Body of pancreas (tissue), 4 donors: ENCODE measurements around the gene CMTM3.

ENCODE experiments used
- POLR2A ChIP-seq, 3 donors: fragments of 450-650 bp; IDR thresholded peaks; one replicate each; pipeline ENCODE4 v1.6.1; 2016; ENCODE audit warnings: antibody characterized with exemption in 3 of 3, mild to moderate bottlenecking in 2 of 3
- TF ChIP-seq, protein P1 (sequence below), 7 experiments: fragments of 450-650 bp in 4 of 7; fragments of 200-600 bp in 3 of 7; sonication (generic) in 3 of 7; IDR thresholded peaks; one replicate each; pipeline ENCODE4 v1.5.1; 2016 to 2019; ENCODE audit warnings: antibody characterized with exemption in 7 of 7

GRCh38 chr16:66608241-66609138 is 4.0 kb downstream of the CMTM3 start:
- TF ChIP-seq POLR2A (IDR thresholded peaks at IDR 0.05) = no peak
- TF ChIP-seq, protein P1, sequence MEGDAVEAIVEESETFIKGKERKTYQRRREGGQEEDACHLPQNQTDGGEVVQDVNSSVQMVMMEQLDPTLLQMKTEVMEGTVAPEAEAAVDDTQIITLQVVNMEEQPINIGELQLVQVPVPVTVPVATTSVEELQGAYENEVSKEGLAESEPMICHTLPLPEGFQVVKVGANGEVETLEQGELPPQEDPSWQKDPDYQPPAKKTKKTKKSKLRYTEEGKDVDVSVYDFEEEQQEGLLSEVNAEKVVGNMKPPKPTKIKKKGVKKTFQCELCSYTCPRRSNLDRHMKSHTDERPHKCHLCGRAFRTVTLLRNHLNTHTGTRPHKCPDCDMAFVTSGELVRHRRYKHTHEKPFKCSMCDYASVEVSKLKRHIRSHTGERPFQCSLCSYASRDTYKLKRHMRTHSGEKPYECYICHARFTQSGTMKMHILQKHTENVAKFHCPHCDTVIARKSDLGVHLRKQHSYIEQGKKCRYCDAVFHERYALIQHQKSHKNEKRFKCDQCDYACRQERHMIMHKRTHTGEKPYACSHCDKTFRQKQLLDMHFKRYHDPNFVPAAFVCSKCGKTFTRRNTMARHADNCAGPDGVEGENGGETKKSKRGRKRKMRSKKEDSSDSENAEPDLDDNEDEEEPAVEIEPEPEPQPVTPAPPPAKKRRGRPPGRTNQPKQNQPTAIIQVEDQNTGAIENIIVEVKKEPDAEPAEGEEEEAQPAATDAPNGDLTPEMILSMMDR (IDR thresholded peaks at IDR 0.05) = peak; percentile 85 to 95 (median 90)
